NCI-H774 (cell line): ENCODE data around the gene PPP1R14B.

Source experiments
- DNase-seq: peaks from one replicate; lab custom pipeline; 2025; lab: John Stamatoyannopoulos, UW

PPP1R14B gene

GRCh38 chr11:64210301-64211020, 36.3 kb downstream of the PPP1R14B start:
- DNase-seq: no peak

- no peak for DNase-seq
Measured at GRCh38 chr11:64209563-64209843, 37.2 kb downstream of the PPP1R14B start.

DNA sequence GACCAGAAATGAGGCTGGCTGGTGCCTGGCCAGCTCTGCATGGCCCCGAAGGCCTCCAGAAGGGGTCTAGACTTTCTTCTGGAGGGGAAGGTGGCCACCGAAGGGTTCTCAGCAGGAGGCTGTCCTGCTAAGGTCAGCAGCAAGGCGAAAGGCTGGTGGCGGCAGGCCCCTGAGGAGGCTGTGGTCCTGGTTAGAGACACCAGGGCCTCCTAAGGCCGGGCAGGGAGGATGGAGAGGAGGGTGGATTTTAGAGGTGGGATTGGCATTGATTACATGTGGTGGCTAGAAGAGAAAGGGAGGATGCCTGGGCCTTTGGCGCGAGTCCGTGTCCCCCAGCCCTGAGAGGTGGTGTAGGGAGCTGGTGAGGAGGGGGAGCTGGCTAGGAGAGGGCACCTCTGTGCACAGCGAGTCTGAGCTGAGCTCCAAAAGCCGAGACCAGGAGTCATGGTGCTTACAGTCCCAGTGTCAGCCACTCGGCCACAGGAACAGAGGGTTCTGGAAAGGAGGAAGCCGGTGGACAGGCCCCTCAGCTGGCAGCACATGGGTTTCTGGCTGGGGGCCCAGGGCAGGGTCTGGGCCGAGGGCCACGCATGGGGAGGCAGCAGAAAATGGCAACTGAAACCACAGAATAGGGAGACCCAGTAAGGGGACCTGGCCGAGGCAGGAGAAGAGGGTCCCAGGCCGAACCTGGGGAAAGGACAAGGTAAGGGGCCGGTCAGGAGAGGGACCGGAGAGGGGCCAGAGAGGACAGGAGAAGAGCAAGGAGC, 37.8 kb downstream of the PPP1R14B start:
- no peak for DNase-seq

DNA sequence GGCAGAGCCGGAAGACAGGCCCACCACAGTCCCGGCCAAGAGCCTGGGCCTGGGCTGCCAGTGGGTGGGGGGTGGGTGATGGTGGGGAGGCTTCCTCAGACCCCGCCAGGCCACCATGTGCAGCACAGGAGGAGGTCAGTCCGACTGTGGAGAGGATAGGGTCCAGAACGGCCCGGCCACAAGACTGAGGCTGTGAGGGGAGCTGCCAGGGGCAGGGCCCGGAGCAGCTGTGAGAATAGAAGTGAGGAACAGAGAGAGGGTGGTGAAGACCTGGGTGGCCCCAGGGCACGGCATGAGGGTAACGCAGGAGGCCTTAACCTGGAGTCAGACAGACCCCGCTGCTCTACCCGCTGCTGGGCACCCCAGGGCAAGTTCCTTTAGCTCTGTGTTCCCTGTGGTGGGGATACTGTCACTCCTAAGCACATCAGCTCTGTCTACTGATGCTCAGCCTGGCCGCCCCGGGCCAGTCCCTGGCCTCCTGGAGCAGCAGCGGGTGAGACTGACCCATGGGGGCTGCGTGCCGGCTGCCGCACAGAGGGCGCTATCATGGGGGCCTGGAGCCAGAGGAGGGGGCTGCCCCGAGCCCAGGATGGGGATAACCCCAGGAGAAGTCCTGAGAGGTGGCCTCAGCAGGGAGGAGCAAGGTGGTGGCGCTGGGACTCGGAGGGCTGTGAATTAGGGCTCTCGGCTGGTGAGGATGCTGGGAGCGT, 38.5 kb downstream of the PPP1R14B start:
- no peak for DNase-seq

GRCh38 chr11:64207256-64208085, 39.3 kb downstream of the PPP1R14B start:
- DNase-seq: no peak

DNA sequence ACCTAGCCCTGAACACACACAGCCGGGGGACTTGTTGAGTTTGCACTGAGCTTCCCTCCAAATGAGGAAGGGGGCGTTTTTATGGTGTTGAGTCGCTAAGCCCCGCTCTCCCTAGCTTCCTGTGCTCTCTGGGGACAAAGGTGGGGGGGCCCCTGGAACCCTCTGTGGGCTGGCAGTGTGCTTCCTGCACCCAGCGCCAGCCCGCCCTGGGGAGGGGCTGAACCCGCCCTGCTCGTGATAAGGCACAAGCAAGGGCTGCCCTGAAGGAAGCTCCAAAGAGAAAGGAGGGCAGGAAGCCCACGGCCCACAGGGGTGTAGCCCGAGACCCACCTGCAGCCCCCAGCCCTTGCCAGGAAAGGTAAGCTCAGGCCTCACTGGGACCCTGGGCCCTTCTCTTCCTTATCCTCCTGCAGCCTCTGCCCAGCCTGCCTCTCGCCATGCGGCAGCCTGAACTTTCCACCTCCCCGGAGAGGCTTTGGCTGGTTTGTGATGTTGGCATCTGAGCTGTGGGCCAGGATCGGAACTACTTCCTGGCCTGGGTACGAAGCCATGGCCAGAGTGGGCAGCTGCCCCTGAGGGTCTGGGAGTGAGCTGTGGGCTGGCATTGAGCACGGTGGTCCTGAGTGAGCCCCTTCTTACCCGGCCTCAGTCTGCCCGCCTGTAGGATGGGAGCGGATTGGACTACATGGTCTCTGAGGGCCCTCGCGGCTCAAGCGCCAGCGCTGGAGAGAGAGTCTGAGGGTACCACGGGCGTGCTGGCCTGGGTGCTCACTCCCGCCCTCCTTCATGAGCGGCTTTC, 40.1 kb downstream of the PPP1R14B start, which contains the start of gene FERMT3:
Gene FERMT3, plus strand, starts transcription at position 265 of the 799 bp plus-strand sequence. CDS start 644 bp downstream, outside the sequence.
- DNase-seq: no peak

DNA sequence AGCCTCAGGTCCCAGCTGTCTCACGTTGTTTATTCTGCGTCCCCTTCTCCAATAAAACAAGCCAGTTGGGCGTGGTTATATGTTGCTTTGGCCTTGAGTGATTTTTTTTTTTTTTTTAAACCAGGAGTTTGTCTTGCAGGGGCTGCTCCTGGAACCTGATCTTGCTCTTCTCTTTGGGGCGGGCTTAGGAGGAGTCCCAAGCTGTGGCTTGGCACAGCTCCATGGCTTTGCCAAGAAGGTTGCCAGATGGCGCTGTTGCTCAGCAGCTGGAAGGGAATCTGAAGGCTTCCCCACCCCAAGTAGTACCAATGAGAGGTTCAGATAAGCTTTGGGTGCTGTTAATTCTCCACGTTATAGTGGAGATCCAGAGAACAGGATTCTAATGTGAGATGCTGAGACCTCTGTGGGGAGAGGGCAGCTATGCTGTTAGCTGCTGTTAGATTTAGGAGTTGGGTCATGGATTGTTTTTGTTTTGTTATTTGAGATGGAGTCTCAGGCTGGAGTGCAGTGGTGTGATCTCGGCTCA, 42.2 kb downstream of the PPP1R14B start:
- DNase-seq: peak; percentile 61

- DNase-seq: no peak
Measured at GRCh38 chr11:64204080-64204440, 42.7 kb downstream of the PPP1R14B start.

- DNase-seq: no peak
Measured at GRCh38 chr11:64203421-64204079, 43.2 kb downstream of the PPP1R14B start.

GRCh38 chr11:64202992-64203391, 43.8 kb downstream of the PPP1R14B start:
- DNase-seq: no peak

- no peak for DNase-seq
Measured at GRCh38 chr11:64201543-64201942, 45.2 kb downstream of the PPP1R14B start.

DNA sequence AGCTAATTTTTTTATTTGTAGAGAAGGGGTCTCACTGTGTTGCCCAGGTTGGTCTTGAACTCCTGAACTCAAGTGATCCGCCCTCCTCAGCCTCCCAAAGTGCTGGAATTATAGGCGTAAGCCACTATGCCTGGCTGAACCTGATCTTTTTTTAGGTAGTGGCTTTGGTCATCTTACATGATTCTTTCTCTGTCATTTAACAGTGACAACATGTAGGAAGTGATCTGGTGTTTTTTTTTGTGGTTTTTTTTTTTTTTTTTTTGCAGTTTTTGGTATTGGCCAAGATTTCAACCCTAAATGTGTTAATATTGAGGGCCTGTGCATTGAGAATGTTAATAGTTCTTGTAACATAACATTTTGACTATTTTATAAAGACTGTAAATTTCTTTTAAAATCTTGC, 48.2 kb downstream of the PPP1R14B start:
- DNase-seq: no peak

GRCh38 chr11:64196626-64197025, 50.1 kb downstream of the PPP1R14B start:
- DNase-seq: no peak
